Activated CD8-positive, alpha-beta memory T cell treated with anti-CD3 and anti-CD28 coated beads, Interleukin-2, amount 50 U/mL, for 24 hours (primary cell): ENCODE measurements around the gene UMOD.

ENCODE experiments used
- DNase-seq: peaks from one replicate; pipeline ENCODE4 v3.0.0-alpha.2; 2020; ENCODE audit errors: extremely low read depth

Gene UMOD

DNA sequence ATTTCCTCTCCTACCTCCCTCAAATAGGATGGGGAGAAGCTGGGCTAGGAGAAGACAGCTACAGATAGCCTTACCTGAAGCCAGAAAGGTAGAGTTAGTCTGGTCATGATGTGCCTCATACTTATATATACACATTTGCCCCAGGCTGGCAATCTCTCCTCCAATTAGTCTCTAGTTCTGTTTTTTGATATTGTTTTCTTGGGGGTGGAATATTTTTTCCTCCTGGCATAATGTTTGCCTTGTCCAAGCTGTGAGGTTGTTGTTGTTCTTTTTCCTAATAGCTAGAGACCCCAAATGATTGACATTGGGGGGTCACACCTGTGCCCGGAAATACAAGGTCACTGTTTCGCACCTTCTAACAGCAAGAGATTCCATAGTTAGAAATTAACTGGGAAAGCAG, at the start of gene UMOD:
TSS of gene UMOD (minus strand) at position 101 of the 400 bp plus-strand sequence. CDS start 1,978 bp downstream, outside the sequence.
- no peak for DNase-seq

DNA sequence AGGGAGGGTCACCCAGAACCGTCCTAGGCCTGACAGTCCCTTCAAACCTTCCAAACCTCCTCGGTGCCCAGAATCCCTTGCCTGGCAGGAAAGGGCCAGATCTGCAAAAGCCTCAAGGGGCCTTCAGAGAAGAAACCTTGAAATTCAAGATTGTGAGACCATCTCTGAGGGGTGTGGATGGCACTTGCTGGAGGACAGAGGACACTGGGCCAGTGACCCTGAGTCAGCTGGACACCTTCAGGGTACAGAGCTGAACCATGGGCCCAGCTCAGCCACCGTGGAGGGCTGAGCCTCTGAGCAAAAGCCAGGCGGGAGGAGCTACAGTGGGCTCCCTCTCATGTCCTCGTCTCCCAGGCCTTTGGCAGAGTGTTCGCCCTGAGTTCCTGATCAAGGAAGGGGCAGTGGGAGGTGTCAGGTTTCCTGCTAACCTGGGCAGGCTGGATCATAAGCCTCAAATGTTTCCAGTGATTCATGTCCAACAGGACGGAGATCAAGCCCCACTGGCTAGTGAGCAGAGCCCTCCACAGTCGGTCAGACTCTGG, 49.0 kb upstream of the UMOD start:
- DNase-seq = no peak

DNA sequence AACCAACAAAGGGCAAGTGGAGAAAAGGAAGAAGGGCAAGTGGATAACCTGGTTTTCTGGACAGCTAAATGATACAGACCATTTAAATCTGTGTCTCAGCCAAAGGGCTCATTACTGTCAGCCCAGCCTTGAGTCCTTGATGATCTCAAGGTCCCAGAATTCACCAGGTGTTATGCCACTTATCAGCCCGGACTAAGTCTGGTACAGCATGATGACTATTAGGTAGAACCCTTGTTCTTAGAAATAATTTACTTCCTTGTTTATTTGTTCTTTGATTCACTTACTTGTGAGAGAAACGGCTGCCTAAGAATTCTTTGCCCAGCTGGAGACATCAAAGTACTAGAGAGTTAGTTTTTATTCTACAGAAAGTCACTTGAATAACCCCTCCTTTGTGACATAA, 48.6 kb upstream of the UMOD start:
- no peak for DNase-seq

DNA sequence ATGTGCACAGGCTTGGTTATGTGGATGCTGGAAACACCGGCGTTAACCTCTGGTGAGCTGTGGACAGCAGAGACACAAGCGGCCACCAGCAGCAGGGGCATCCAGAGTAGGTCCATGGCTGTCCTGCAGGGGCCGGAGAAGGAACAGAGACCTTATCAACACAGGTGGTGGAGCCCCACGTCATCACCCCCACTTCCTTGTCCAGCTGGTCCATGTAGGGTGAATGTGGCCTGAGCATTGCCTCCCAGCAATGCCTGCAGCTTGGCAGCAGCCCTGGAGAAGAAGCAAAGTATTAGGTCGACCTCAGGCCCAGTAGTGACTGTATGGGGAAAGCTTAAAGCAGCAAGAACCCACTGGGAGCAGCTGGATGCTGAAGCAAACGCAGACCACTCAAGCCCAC, 46.7 kb upstream of the UMOD start:
- no peak for DNase-seq

GRCh38 chr16:20398603-20399002, 46.1 kb upstream of the UMOD start:
- DNase-seq = no peak

DNA sequence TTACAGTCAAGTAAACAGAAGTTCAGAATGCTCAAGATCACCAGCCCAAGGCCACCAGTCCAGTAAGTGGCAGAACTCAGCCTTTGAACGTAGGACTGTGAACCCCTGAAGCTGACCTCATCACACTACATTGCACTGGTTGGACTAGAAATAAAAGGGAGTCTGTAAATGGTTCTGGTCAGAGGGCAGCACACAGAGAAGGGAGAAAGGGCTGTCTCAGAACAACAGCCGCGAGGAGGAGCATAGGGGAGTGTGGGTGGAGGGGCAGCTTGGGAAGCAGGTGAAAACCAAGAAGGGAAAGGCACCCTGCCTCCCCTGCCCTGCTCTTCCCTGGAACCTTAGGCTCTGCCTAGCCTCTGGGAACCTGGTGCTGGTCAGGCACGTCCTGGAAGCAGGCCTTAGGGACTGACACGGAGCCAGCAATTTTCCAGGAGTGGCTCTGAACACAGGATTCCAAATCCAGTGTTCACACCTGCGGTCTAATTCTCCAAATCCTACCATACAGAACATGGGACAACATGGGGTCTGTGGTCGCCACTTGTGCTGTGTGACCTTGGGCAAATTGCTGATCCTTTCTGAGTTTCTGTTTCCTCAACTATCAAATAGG, 45.1 kb upstream of the UMOD start:
- no peak for DNase-seq

- DNase-seq = no peak
These were observed 44.4 kb upstream of the UMOD start for GRCh38 chr16:20396846-20397467.

- DNase-seq = no peak
These were observed 43.4 kb upstream of the UMOD start for GRCh38 chr16:20395946-20396345.

DNA sequence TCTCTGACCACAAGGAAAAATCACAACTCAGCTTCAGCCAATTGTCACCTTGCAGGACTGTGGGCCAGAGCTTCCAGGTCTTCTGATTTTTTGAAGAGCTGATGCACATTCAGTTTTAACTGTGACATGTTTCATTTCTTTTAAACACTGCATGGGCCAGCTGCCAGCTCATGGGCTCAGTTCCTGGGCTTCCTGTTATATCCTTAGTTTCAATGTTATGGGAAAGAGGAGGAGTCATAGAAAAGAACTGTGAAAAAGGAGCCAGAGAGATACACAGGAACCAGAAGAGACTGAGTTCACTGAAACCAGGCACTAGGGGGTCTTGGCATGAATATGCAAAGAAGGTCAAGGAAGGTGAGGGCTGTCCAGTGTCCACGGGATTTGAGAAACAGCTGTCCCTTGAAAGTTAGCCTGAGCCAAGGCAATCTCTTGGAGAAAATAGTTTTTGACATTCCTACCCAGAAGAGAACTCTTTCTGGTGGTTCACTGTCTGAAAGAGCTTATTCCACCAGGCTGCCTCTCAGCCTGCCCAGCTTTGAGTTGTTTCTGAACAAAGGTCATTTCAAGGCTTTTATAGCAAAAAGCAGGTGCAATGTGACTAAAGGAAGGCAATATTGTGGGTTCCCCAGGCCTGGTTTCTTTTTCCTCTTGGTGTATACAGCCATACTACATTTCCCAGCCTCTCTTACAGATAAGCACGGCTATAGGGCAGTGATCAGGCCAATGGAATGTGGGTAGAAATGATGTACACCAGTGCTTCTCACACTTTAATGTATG, 41.5 kb upstream of the UMOD start:
- DNase-seq = no peak

GRCh38 chr16:20391045-20391444, 38.5 kb upstream of the UMOD start:
- DNase-seq = no peak

DNA sequence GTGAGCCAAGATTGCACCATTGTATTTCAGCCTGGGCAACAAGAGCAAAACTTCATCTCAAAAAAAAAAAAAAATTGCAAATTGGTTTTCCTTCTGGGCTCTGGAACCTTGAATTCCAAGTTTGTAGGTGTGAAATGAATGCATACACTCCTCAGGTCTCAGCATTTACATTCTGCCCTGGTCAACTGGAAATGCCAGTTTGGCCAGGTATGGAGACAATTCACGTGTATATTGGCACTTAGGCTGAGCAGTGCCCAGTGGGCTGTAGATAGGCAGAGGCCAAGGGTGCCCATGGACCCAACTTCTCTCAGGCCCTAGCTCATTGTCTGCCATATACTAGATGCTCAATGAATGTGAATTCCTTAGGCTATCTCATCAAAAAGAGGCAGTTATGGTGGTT, 36.3 kb upstream of the UMOD start:
- DNase-seq = no peak

DNA sequence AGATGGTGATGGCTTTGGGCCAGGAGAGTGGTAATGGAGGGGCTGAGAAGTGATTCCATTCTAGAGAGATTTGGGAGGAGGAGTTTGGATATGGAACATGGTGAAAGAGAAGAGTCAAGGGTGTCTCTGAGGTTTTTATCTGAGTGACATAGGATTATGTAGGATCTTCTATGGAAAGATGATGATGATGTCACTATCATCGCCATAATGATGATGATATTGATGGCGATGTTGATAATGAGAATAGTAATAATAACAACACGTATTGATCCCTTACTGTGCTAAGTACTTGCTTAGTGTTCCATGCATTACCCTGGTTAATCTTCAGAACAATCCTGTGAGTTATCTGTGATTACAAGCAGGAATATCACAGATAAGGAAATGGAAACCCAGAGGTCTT, 35.5 kb upstream of the UMOD start:
- no peak for DNase-seq

DNA sequence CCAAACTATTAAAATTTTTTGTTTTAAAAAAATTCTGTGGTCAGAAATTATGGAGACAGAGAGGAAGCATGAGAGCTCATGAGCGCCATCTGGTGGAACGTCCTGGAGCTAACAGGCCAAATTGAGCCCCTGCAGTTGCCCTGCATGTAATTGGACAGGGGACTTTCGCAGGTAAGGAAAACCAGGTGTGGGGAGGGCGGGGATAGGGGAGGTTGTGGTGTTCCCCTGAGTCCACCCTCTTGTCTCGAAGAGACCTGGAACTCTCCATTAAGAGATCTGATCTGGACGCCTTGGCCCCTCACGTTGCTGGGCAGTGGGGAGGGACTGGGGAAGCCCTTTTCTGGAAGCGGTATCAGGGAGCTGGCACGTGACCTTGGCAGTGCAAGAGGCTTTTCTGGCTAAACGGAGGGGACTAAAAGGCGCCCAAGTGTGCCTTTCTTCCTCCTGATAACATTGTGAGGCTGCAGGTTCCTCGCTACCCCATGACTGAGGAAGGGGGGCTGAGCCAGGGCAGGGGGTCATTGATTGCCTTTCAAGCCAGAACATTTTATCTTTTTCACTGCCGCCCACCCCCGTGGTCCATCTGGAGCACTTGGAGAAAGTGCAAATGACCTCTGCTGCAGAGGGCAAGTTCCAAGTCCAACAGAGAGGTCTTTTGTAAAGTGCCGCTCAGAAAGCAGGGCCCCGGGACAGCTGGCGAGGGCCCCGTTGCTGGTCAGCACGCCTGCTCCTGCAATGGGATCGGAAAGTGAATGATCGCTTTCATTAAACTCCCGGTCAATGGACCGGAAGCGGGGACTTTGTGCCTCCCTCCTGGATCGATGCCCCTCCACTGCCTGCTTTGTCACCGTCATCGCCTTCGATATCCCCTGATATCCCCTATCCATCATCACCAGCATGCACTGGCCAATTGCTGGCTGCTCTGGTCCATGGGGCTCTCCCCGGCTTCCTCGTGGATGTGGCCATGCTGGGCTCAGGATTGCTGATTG, 33.6 kb upstream of the UMOD start:
- DNase-seq = no peak

DNA sequence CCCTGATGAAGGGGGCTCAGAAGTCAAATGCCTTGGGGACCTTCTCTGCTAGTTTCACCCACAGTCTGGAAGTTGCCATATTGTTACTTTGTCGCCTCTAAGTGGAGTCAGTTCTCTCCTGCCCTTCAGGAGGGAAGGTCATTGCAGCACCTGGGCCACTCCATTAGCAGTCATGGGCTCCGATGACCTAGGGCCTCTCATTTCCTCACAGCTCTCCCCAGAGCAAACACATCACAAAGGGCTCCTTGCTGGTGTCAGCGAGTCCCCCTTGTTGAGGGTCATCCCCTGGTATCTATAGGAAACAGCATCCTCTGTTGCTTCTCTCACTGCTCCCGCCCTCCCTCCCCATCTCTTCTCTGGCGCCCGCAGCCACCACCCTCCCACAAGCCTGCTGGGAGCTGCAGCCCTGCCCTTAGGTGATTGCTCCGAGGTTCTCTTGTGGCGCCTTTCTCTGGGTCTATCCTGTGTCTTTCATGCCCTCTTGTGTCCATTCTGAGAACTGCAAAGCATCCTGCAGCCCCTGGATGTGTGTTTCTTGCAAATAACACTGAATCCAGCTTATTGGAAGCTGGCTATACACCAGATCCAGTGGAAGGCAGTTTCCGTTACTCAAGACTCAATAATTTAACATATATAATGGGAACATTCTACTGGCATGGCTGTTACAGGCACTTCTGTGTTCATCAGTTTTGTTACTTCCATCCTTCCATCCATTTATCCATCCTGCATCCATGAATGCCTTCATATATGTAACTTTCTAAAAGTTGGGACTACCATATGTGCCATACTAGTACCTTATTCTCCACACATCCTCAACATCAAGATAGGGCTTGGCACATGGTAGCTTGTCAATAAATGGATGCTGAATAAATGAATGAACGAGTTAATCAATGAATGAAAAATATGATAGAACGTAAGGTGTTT, 30.9 kb upstream of the UMOD start:
- peak; percentile 12 for DNase-seq

GRCh38 chr16:20382202-20382948, 29.9 kb upstream of the UMOD start:
- no peak for DNase-seq

- DNase-seq = no peak
These were observed 28.3 kb upstream of the UMOD start for GRCh38 chr16:20380782-20381181.

GRCh38 chr16:20377181-20377580, 24.7 kb upstream of the UMOD start:
- DNase-seq = no peak

- DNase-seq = no peak
These were observed 20.2 kb upstream of the UMOD start for GRCh38 chr16:20372701-20373100.

DNA sequence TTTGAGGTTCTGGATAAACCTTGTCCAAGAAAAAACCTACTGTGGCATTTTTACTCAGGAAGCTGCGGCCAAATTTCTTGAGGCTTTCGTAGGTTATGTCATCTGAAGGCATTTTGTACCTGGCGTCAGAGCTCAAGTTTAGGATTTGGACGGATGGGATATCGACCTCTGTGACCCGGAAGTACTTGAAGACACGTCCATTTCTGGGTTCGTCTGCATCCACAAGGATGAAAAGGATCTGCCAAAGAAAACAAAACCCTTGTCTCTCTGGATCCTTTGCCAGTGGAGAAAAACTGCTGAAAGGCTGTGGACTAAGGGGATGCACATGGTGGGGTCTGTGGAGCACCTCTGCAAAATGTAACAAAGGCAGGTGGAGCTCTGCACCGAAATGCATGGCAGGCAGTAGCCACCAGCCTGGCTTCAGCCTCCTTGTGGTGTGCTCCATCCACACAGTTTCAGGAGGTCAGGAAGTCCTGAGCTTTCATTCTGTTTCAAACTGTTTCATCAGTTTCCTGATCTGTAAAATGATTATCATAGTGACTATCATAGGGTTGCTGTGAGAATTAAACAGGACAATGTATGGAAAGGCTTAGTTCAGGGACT, 17.0 kb upstream of the UMOD start:
- DNase-seq = no peak
